Ovary (tissue), 9 donors: ENCODE measurements around the gene OSBPL3. TPM values are rescaled to one million over a fixed set of nuclear protein-coding genes. Genes with fewer than 3 reads are reported as not detected.

Experiments used
- DNase-seq, 5 donors: peaks; one replicate each; pipeline ENCODE4 v3.0.0-alpha.2; 2019 to 2020
- H3K27ac ChIP-seq, 2 donors: fragments of 200-600 bp; one replicate each; pipeline versions ENCODE4 v1.5.1 to v1.8.0; 2019 to 2022
- H3K27me3 ChIP-seq: fragments of 200-600 bp; one replicate; pipeline ENCODE4 v1.8.0; 2022
- H3K36me3 ChIP-seq: fragments of 200-600 bp; sonication (generic); one replicate; pipeline ENCODE4 v1.5.1; 2019
- H3K4me1 ChIP-seq: one replicate; pipeline ENCODE4 v1.8.1; 2013; ENCODE audit warnings: mild to moderate bottlenecking, moderate library complexity; ENCODE audit not compliant: insufficient read depth
- H3K4me3 ChIP-seq: fragments of 200-600 bp; sonication (generic); one replicate; pipeline ENCODE4 v1.5.1; 2017
- H3K9me3 ChIP-seq, 2 donors: fragments of 200-600 bp in 1 of 2; sonication (generic) in 1 of 2; one replicate each; pipeline versions ENCODE4 v1.5.1 to v1.8.1; 2013 to 2019; ENCODE audit warnings: mild to moderate bottlenecking in 1 of 2, moderate library complexity in 1 of 2
- CTCF ChIP-seq, 3 donors: fragments of 450-650 bp in 2 of 3; fragments of 200-600 bp in 1 of 3; IDR thresholded peaks; one replicate each; pipeline versions ENCODE4 v1.5.1 to v1.8.0; 2016 to 2022; ENCODE audit warnings: antibody characterized with exemption in 3 of 3, mild to moderate bottlenecking in 1 of 3
- EP300 ChIP-seq: sonication (generic); formaldehyde crosslinking; IDR thresholded peaks from one replicate; pipeline ENCODE4 v1.6.1; 2017; ENCODE audit warnings: antibody characterized with exemption
- POLR2A ChIP-seq: fragments of 450-650 bp; IDR thresholded peaks from one replicate; pipeline ENCODE4 v1.6.1; 2017; ENCODE audit warnings: antibody characterized with exemption, mild to moderate bottlenecking, moderate library complexity
- whole genome bisulfite sequencing, 3 donors: extraction: QIAGEN DNeasy Blood & Tissue Kit in 1 of 3; methylation state at CpG; one replicate each; pipeline versions ENCODE4 v1.1.5 to v1.1.7; 2013 to 2017; 5-methylcytosine and 5-hydroxymethylcytosine counted together
- intact Hi-C, 4 donors: fragments of 100-400 bp; cut with DNase I; formaldehyde crosslinking; loops; one replicate each; pipeline versions ENCODE4 v1.11.0 to v1.15.1; 2022 to 2023
- polyA plus RNA-seq, 2 donors: library from polyadenylated mRNA; stranded (reverse); fragments of 200-250 nt in 1 of 2; fragments of 350-450 nt in 1 of 2; fragmentation: Illumina TruSeq in 1 of 2; extraction: RNeasy Lipid Tissue Mini Kit (QIAGEN cat#74804) in 1 of 2; gene quantifications; one replicate each; pipeline ENCODE4 v1.2.3, GENCODE V29; 2013 to 2014
- total RNA-seq, 7 donors: library from RNA; depleted of rRNA in 2 of 7; stranded (reverse); fragments of >200 nt in 2 of 7; fragmentation: NEBNext Ultra II Directional in 3 of 7; extraction: Animal tissue kit (Norgen Biotek cat#: 25700) in 3 of 7; gene quantifications; one replicate each; pipeline versions ENCODE4 v1.1.0 to v1.2.4, GENCODE V29; 2016 to 2023
- donor health status: DM: no; HTN: no; CAD: no; lungs with moderate emphysema.
- donor health status: DM: no; HTN: no; CAD: no.
- donor health status: Bipolar disorder and iron deficiency.
- donor health status: DM: yes; HTN: yes; CAD: no.
- donor health status: DM: no; HTN: no; CAD: no.
- donor health status: DM: yes; HTN: yes; CAD: no.

OSBPL3 gene
- total and polyA plus RNA-seq, 9 donors: 6.0 to 29.1 (median 13.1) TPM

GRCh38 chr7:24946467-24946866 lies 33.5 kb downstream of the OSBPL3 start:
- Histone ChIP-seq H3K9me3 (no peaks in the 10 kb centered on the region), H3K4me1 (peaks cover 2% of the 10 kb centered on the region), H3K27ac (no peak overlapping the region), H3K27me3 (no peaks in the 10 kb centered on the region), H3K36me3 (no peaks in the 10 kb centered on the region), H3K4me3 (no peak overlapping the region)
- intact Hi-C loops: no loop called here
- no peak for TF ChIP-seq CTCF (IDR thresholded peaks at IDR 0.05)
- no peak for TF ChIP-seq POLR2A
- TF ChIP-seq EP300: no peak
- 49 to 63% (median 54%) methylated on average over 1 of the region's 1 CpG for WGBS, 3 donors
- no peak for DNase-seq

GRCh38 chr7:24945899-24946298 lies 34.1 kb downstream of the OSBPL3 start:
- TF ChIP-seq EP300: no peak
- TF ChIP-seq CTCF (IDR thresholded peaks at IDR 0.05): no peak
- no peak for TF ChIP-seq POLR2A
- no peaks in the 10 kb centered on the region for H3K27me3 ChIP-seq
- 0% methylated on average over 1 of the region's 1 CpG for WGBS, 3 donors
- no peak for DNase-seq
- H3K4me3 ChIP-seq: no peak overlapping the region
- no peaks in the 10 kb centered on the region for H3K9me3 ChIP-seq
- intact Hi-C loops: no loop called here
- no peak overlapping the region for H3K27ac ChIP-seq
- H3K36me3 ChIP-seq: no peaks in the 10 kb centered on the region
- peaks cover 2% of the 10 kb centered on the region for H3K4me1 ChIP-seq

GRCh38 chr7:24943096-24943948 lies 36.7 kb downstream of the OSBPL3 start:
- Histone ChIP-seq H3K27me3 (no peaks in the 10 kb centered on the region), H3K4me3 (no peak overlapping the region), H3K36me3 (no peaks in the 10 kb centered on the region), H3K27ac (no peak overlapping the region), H3K4me1 (peaks cover 4% of the 10 kb centered on the region), H3K9me3 (no peaks in the 10 kb centered on the region)
- 90 to 95% (median 92%) methylated on average over 5 of the region's 5 CpGs for WGBS, 3 donors
- no peak for TF ChIP-seq POLR2A
- TF ChIP-seq EP300: no peak
- no peak for TF ChIP-seq CTCF (IDR thresholded peaks at IDR 0.05)
- intact Hi-C loops: no loop called here
- DNase-seq: no peak

- TF ChIP-seq CTCF (IDR thresholded peaks at IDR 0.05): no peak
- Histone ChIP-seq H3K36me3 (no peaks in the 10 kb centered on the region), H3K27me3 (no peaks in the 10 kb centered on the region), H3K27ac (no peak overlapping the region), H3K4me3 (no peak overlapping the region), H3K9me3 (no peaks in the 10 kb centered on the region), H3K4me1 (peaks cover 4% of the 10 kb centered on the region)
- intact Hi-C loops: no loop called here
- WGBS, 3 donors: 91 to 96% (median 94%) methylated on average over 5 of the region's 5 CpGs
- DNase-seq: no peak
These were observed 37.8 kb downstream of the OSBPL3 start for GRCh38 chr7:24942226-24942625.
